Ishikawa (cell line): ENCODE measurements around the gene ANKRD33B.

ENCODE experiments used
- CEBPB ChIP-seq: IDR thresholded peaks from 2 replicates; pipeline ENCODE4 v1.6.1; 2012
- CREB1 ChIP-seq: IDR thresholded peaks from 2 replicates; pipeline ENCODE4 v1.6.1; 2012; ENCODE audit warnings: low read depth
- EGR1 ChIP-seq: IDR thresholded peaks from 2 replicates; pipeline ENCODE4 v1.6.1; 2012
- EP300 ChIP-seq: IDR thresholded peaks from 2 replicates; pipeline ENCODE4 v1.6.1; 2012; ENCODE audit warnings: borderline replicate concordance
- FOXM1 ChIP-seq: IDR thresholded peaks from 2 replicates; pipeline ENCODE4 v1.6.1; 2012; ENCODE audit warnings: low read depth, borderline replicate concordance
- NFIC ChIP-seq: IDR thresholded peaks from 2 replicates; pipeline ENCODE4 v1.6.1; 2012
- RAD21 ChIP-seq: IDR thresholded peaks from 2 replicates; pipeline ENCODE4 v1.6.1; 2012; ENCODE audit warnings: low read depth
- REST ChIP-seq: IDR thresholded peaks from 2 replicates; pipeline ENCODE4 v1.6.1; 2012; ENCODE audit warnings: low read depth, mild to moderate bottlenecking
- TAF1 ChIP-seq: IDR thresholded peaks from 2 replicates; pipeline ENCODE4 v1.6.1; 2012; ENCODE audit warnings: low read depth, mild to moderate bottlenecking
- TCF12 ChIP-seq: IDR thresholded peaks from 2 replicates; pipeline ENCODE4 v1.6.1; 2012; ENCODE audit warnings: low read depth
- TEAD4 ChIP-seq: IDR thresholded peaks from 2 replicates; pipeline ENCODE4 v1.6.1; 2012
- USF1 ChIP-seq: IDR thresholded peaks from 2 replicates; pipeline ENCODE4 v1.6.1; 2012
- YY1 ChIP-seq: IDR thresholded peaks from 2 replicates; pipeline ENCODE4 v1.6.1; 2012; ENCODE audit warnings: low read depth
- ZBTB7A ChIP-seq: IDR thresholded peaks from 2 replicates; pipeline ENCODE4 v1.6.1; 2012; ENCODE audit warnings: low read depth
- TF ChIP-seq, protein P1 (sequence below): IDR thresholded peaks from 2 replicates; pipeline ENCODE4 v1.6.1; 2012

The ANKRD33B gene

GRCh38 chr5:10590226-10590999 lies 26.5 kb downstream of the ANKRD33B start:
- TF ChIP-seq TCF12: no peak
- TF ChIP-seq ZBTB7A: no peak
- TF ChIP-seq EP300: no peak
- TF ChIP-seq, protein P1, sequence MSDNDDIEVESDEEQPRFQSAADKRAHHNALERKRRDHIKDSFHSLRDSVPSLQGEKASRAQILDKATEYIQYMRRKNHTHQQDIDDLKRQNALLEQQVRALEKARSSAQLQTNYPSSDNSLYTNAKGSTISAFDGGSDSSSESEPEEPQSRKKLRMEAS: no peak
- no peak for TF ChIP-seq CEBPB
- no peak for TF ChIP-seq CREB1
- no peak for TF ChIP-seq TAF1
- no peak for TF ChIP-seq REST
- TF ChIP-seq YY1: no peak
- no peak for TF ChIP-seq TEAD4

DNA sequence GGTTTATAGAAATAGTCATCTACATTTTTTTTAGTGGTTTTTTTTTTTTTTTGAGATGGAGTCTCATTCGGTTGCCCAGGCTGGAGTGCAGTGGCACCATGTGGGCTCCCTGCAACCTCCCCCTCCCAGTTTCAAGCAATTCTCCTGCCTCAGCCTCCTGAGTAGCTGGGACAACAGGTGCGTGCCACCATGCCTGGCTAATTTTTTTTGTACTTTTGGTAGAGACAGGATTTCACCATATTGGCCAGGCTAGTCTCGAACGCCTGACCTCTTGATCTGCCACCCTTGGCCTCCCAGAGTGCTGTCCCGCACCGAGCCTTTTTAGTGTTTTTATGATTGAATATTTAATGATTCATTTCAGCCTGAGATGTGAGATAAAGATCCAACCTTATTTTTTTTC lies 27.3 kb downstream of the ANKRD33B start:
- TF ChIP-seq YY1 (no peak), NFIC (no peak), CREB1 (no peak), EP300 (no peak), FOXM1 (no peak), USF1 (no peak), TCF12 (no peak), RAD21 (no peak), ZBTB7A (no peak), CEBPB (no peak), EGR1 (no peak)
- TF ChIP-seq, protein P1: no peak

DNA sequence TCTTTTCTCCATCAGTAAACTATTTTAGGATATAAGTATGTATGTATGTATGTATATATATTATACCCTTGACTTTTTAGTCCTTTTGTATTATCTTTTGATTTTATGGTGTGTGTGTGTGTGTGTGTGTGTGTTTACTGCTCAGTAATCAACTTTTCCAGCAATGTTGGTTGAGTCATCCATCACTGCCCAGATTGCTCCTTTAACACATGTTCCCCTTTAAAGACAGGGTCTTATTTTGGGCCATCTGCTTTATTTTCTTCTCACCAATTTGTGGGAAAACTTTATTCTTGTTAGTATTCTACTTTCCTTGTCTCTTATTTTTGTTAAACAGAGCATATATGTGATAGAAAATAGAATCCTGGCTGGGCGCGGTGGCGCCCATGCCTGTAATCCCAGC lies 28.1 kb downstream of the ANKRD33B start:
- no peak for TF ChIP-seq REST

DNA sequence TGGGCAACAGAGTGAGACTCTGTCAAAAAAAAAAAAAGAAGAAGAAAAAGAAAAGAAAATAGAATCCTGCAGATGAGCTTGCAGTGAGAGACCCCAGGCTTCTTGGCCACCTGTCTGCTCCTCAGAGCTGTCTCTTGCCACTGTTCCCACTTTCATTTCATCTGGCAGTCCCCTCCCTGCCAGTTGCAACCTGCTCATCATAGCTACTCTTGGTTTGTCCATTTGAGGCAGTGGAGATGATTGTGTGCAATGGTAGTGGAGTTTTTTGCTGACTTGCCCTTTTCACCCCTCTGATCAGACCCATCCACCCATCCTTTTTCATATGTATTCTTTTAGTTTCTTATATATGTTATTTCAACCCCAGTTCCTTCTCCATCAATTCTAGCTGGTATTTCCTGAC lies 28.7 kb downstream of the ANKRD33B start:
- TF ChIP-seq TEAD4 (no peak), TCF12 (no peak), TAF1 (no peak), ZBTB7A (no peak), YY1 (no peak), CEBPB (no peak)
- TF ChIP-seq, protein P1: no peak

GRCh38 chr5:10593531-10594181 lies 29.8 kb downstream of the ANKRD33B start:
- TF ChIP-seq NFIC: no peak
- TF ChIP-seq EGR1: no peak
- TF ChIP-seq EP300: no peak
- TF ChIP-seq TCF12: no peak
- no peak for TF ChIP-seq TAF1
- no peak for TF ChIP-seq CEBPB

DNA sequence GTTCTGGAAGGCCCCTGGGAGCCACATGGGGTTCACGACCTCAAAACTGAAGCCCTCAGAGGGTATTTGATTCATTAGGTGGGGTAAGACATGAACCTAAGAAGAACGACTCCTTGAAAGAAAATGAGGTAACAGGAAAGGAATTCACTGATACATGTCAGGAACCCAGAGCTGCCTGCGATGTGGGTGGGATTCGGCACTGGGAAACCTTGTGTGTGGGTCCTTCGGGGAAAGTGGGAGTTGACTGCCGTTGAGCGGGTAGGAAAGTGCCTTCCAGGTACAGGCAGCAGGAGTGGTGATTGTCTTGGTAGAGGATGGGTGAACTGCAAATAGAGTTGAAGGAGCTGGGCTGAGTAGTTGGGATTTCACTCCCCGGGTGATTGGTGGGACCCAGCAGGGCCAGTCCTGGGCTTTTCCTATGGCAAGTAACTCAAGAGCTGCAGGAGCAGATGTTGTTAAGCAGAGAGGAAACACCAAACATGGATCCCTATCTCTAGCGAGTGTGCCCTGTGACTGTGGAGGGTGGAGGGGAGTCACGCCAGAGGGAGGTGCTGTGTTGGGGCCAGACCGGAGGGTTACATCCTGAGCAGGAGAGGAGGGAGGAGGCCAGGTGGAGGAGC lies 30.8 kb downstream of the ANKRD33B start:
- TF ChIP-seq NFIC (no peak), TEAD4 (no peak), CEBPB (no peak), USF1 (no peak), ZBTB7A (no peak), EP300 (no peak), FOXM1 (no peak), TCF12 (no peak), EGR1 (no peak), RAD21 (no peak), CREB1 (no peak), TAF1 (no peak), REST (no peak), YY1 (no peak)
- TF ChIP-seq, protein P1: no peak
